Dedifferentiated amniotic fluid mesenchymal stem cell (primary cell): ENCODE results near the gene ACLY.

Experiments
- DNase-seq: peaks from one replicate; pipeline ENCODE4 v3.0.0-alpha.2; 2016; ENCODE audit errors: extremely low spot score

The ACLY gene

DNA sequence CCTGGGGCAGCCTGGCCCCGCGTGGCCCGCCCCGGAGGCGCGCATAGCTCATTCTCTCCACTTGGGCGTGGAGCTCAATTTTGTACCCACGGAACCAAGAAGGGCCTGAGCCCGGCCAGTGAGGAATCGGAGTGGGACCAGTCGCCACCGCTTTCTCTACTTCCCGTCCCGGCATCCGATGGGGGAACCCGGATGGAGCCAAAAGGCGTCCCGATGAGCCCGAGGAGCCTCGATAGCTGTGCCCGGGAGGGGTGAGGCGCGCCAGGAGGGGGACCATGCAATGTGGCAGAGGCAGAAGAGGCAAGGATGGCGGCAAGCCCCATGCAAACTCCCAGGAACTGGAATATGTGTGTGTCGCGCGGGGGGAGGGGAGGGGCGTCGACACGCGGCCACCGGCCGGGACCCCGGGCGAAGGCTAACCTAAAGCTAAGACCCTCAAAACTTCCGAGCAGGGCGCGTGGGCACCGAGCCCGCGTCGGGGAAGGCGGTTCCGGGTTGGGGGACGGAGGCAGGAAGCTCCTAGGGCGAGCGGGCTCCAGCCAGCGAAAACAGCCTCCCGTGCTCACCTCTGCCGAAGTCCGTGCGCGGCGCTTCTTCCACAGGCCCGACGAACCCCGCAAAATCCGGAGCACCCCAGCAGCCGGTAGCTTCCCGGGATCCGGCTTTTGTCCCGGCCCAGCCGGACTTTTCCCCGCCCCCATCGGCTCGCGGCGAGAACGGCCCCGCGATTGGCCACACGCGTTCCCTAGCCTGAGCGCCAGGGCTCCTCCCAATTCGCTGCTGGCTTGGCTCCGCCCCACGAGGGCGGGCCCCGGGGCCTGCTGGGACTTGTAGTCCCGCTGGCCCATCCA is at the start of gene ACLY:
Gene ACLY (minus strand): TSS at position 638 of the 851 bp plus-strand sequence. CDS start 5,078 bp downstream, outside the sequence.
- peak; percentile 95 for DNase-seq

GRCh38 chr17:41967921-41968578 is 49.3 kb upstream of the ACLY start:
- DNase-seq: no peak

- no peak for DNase-seq
Measured at GRCh38 chr17:41967141-41967920, 48.6 kb upstream of the ACLY start.

DNA sequence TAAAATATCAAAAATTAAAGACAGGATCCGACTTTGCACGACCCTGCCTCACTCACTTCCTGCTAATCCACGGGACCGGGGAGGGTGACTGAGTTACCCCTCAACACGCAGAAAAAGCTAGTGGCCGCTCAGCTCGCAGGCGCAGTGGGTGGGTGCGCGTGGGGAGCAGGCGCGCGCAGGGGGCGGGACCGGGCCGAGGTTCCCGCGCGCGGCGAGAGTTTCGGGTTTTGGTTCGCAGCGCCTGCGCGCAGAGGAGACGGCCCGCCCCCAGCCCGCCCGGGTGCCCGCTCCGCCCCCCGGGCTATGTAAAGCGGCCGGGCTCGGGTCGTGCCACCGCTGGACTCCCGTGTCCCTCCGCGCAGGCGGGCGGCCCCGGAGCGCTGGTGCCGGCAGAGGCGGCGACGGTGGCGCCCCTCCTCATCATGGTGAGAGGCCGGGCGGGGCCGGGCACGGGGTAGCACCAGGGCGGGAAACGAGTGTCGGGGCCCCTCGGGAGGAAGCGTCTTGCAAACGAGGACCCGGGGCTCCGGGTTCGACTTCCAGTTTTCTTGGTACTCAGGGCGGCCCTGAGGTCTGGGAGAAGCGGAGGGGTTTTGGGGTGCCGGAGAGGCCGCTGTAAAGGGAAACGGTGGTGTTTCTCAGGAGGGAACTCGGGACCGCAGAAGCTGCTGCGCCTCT is 47.9 kb upstream of the ACLY start, which contains the start of gene CNP:
Gene CNP (plus strand): TSS at position 333 of the 678 bp plus-strand sequence. CDS start 90 bp downstream, at position 423.
- peak; percentile 86 for DNase-seq

GRCh38 chr17:41965694-41966462 is 47.1 kb upstream of the ACLY start:
- DNase-seq: peak; percentile 20

DNA sequence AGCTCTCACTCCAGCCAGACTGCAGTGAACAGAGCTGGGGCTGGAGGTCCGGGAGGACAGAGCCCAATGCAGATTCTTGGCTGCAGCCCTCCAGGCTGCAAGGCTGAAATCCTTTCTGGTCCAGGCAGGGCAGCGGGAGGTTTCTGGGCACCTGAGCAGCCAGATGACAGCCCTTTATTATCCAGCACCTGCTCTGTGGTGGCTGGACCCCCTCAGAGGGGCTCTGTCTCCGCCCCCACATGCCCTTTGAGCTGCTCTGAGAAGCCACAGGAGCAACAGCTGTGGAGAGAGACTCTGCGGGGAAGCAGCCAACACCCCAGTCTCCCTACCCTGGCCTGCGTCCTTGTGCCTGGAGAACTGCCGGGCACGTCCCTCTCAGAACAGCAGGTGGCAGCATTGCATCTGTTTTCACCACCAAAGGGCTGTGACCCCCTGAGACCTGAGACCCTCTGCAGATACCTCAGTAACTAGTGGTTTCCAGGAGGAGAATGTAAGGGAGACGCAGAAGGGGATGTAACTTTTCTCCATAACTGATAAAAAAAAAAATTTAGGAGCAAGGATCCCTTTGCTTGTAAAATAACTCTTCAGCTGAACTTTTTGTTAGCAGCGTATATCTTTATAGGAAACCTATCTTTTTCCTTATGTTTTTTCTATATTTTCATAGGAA is 44.1 kb upstream of the ACLY start:
- peak; percentile 67 for DNase-seq

DNA sequence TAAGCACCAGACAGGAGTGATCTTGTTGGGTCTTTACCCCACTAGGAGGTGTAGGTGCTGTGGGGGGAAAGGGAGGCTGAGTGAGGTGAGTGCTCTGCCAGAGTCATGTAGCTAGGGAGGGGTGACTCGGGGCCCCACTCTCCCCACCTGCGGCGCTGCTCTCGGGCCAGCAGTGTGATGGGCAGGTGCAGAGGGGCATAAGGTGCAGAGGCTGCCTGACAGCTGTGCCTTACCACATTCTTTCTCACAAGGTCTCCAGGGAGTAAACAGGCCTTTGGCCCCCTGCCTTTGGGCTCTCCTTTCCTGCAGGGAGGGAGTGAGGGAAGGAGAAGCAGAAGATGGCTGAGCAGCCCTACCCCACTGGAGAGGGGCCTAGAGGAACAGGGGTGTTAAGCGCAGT is 43.4 kb upstream of the ACLY start:
- DNase-seq: no peak

GRCh38 chr17:41959336-41960095 is 40.8 kb upstream of the ACLY start:
- no peak for DNase-seq

GRCh38 chr17:41959030-41959335 is 40.2 kb upstream of the ACLY start:
- DNase-seq: no peak

- DNase-seq: no peak
Measured at GRCh38 chr17:41957869-41958439, 39.2 kb upstream of the ACLY start.

DNA sequence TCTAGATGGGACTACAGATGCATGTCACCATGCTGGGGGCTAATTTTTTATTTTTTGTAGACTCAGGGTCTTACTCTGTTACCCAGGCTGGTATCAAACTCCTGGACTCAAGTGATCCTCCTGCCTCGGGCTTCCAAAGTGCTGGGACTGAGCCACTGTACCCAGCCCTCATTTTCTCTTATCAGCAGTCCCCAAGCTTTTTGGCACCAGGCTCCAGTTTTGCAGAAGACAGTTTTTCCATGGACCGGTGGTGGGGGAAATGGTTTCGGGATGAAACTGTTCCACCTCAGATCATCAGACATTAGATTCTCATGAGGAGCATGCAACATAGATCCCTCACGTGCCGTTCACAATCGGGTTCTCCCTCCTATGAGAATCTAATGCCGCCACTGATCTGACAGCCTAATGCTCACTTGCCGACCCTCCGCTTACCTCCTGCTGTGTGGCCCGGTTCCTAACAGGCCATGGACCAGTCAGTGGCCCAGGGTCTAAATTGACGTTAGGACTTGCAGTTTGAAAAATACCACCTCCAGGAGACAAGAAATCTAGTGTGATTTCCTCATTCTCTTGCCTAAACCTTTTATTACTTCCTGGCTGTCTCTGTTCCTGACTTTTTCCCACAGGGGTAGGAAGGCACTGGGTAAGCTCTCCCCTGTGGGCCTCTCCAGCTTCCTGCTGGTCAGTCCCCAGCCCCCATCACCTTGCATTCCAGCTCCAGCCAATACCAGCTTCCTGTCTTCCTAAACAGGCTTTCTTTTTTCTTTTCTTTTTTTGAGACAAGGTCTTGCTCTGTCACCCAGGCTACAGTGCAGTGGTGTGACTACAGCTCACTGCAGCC is 38.5 kb upstream of the ACLY start:
- DNase-seq: no peak

- DNase-seq: no peak
Measured at GRCh38 chr17:41956522-41956921, 37.8 kb upstream of the ACLY start.

GRCh38 chr17:41948762-41949460 is 30.2 kb upstream of the ACLY start:
- DNase-seq: no peak

- no peak for DNase-seq
Measured at GRCh38 chr17:41944943-41945342, 26.2 kb upstream of the ACLY start.

DNA sequence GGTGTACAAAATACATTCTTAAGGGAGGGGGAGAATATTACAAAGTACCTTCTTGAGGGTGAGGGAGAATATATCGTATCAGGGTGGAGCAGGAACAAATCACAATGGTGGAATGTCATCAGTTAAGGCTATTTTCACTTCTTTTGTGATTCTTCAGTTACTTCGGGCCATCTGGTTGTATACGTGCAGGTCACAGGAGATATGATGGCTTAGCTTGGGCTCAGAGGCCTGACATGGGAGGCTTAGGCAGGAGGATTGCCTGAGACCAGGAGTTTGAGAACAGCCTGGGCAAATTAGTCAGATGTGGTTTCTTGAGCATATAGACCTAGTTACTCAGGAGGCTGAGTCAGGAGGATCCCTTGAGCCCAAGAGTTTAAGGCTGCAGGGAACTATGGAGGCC is 24.7 kb upstream of the ACLY start:
- DNase-seq: no peak

GRCh38 chr17:41942626-41943373 is 24.0 kb upstream of the ACLY start:
- DNase-seq: no peak

DNA sequence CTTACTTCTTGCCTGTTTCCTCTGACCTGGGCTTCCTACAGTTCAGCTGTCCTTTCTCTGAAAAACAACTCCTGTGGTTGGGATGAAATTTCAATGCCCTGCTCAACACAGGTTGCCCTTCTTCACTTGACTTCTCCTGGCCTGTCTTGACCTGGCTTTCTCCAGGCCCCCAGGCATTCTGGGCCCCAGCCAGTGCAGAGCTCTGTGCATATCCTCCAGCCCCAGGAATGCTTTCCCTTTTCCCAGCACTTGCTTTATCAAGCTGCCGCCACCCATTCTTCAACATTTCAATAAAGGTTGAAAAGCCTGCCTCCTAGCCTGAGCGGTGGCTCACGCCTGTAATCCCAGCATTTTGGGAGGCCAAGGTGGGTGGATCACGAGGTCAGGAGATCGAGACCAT is 22.4 kb upstream of the ACLY start:
- DNase-seq: no peak
